IMR-90 (cell line): Measurements from ENCODE around the gene PCDHGA5. TPM values are rescaled to one million over a fixed set of nuclear protein-coding genes. Genes with fewer than 3 reads are reported as not detected.

Experiments used
- ATAC-seq: fragments of 200-7000 bp; cut with Tn5 transposase; 2 replicates; pipeline ENCODE4 v1.9.1; 2020; ENCODE audit warnings: low read depth, mild to moderate bottlenecking, moderate library complexity
- BruUV-seq: library from RNA; stranded (reverse); fragments of 400-500 nt; replicated peaks from 2 replicates; lab custom pipeline; 2021; lab: Mats Ljungman, UMichigan
- CTCF ChIA-PET: fragments of 300-600 bp; formaldehyde crosslinking; extraction: SDS; loops from one replicate; lab custom pipeline; 2021; ENCODE audit warnings: antibody characterized with exemption; lab: Yijun Ruan, JAX
- POLR2A ChIA-PET: fragments of 300-600 bp; sonication (Branson Sonifier 250); formaldehyde crosslinking; loops from one replicate; lab custom pipeline; 2022; ENCODE audit warnings: antibody characterized with exemption; ENCODE audit not compliant: unreplicated experiment; lab: Charles Lee
- DNase-seq: peaks from one replicate; pipeline ENCODE4 v3.0.0; 2013
- H2AFZ ChIP-seq: replicated peaks from 2 replicates; pipeline ENCODE3; 2013; ENCODE audit warnings: low read length, mild to moderate bottlenecking; ENCODE audit not compliant: poor library complexity
- H2AK5ac ChIP-seq: 2 replicates; pipeline ENCODE4 v1.6.1; 2013; ENCODE audit warnings: low read depth, low read length, inconsistent platforms
- H2AK9ac ChIP-seq: replicated peaks from 2 replicates; pipeline ENCODE3; 2013; ENCODE audit warnings: mild to moderate bottlenecking, low read depth, low read length, moderate library complexity; ENCODE audit not compliant: poor library complexity
- H2BK120ac ChIP-seq: 2 replicates; pipeline ENCODE4 v1.6.1; 2013; ENCODE audit warnings: low read depth, low read length, inconsistent platforms
- H2BK15ac ChIP-seq: 3 replicates; pipeline ENCODE4 v1.6.1; 2013; ENCODE audit warnings: low read depth, low read length, inconsistent platforms
- H2BK20ac ChIP-seq: 2 replicates; pipeline ENCODE4 v1.6.1; 2013; ENCODE audit warnings: low read depth, mild to moderate bottlenecking, inconsistent platforms, low read length, moderate library complexity
- H2BK5ac ChIP-seq: 2 replicates; pipeline ENCODE4 v1.6.1; 2013; ENCODE audit warnings: mild to moderate bottlenecking, low read depth, low read length, inconsistent platforms; ENCODE audit not compliant: poor library complexity, severe bottlenecking
- H3K14ac ChIP-seq: replicated peaks from 2 replicates; pipeline ENCODE4 v1.6.1; 2013; ENCODE audit warnings: low read depth, low read length, inconsistent platforms
- H3K18ac ChIP-seq: 2 replicates; pipeline ENCODE4 v1.6.1; 2013; ENCODE audit warnings: low read depth, low read length, control low read depth
- H3K23ac ChIP-seq: 2 replicates; pipeline ENCODE4 v1.6.1; 2013; ENCODE audit warnings: low read depth, low read length, inconsistent platforms
- H3K27ac ChIP-seq: 2 replicates; pipeline ENCODE4 v1.5.1; 2013; ENCODE audit warnings: mild to moderate bottlenecking, control low read depth, low read length; ENCODE audit not compliant: insufficient read depth
- H3K27me3 ChIP-seq: 2 replicates; pipeline ENCODE4 v1.6.1; 2013; ENCODE audit warnings: low read length; ENCODE audit not compliant: control insufficient read depth, insufficient read depth
- H3K36me3 ChIP-seq: 2 replicates; pipeline ENCODE4 v1.6.1; 2013; ENCODE audit warnings: low read length, mixed read lengths; ENCODE audit not compliant: control insufficient read depth, insufficient read depth
- H3K4ac ChIP-seq: 2 replicates; pipeline ENCODE4 v1.6.1; 2013; ENCODE audit warnings: low read depth, low read length, inconsistent platforms
- H3K4me1 ChIP-seq: 2 replicates; pipeline ENCODE4 v1.6.1; 2013; ENCODE audit warnings: low read length, mixed read lengths; ENCODE audit not compliant: control insufficient read depth, insufficient read depth
- H3K4me2 ChIP-seq: 2 replicates; pipeline ENCODE4 v1.6.1; 2013; ENCODE audit warnings: low read depth, mild to moderate bottlenecking, control low read depth, low read length, moderate library complexity
- H3K4me3 ChIP-seq: 2 replicates; pipeline ENCODE4 v1.5.1; 2013; ENCODE audit warnings: low read depth, mild to moderate bottlenecking, control low read depth, low read length, moderate library complexity; ENCODE audit not compliant: insufficient read depth
- H3K56ac ChIP-seq: 2 replicates; pipeline ENCODE4 v1.6.1; 2013; ENCODE audit warnings: low read length, inconsistent platforms; ENCODE audit not compliant: insufficient read depth; ENCODE audit errors: extremely low read depth
- H3K79me1 ChIP-seq, 2 experiments: 2 replicates each; pipeline ENCODE4 v1.6.1; 2013; ENCODE audit warnings: low read length in 2 of 2, inconsistent platforms in 1 of 2, low read depth in 1 of 2
- H3K9ac ChIP-seq: 2 replicates; pipeline ENCODE4 v1.6.1; 2013; ENCODE audit warnings: low read depth, low read length, control low read depth
- H3K9me1 ChIP-seq: 2 replicates; pipeline ENCODE4 v1.6.1; 2013; ENCODE audit warnings: low read length, inconsistent platforms; ENCODE audit not compliant: insufficient read depth
- H3K9me3 ChIP-seq: 2 replicates; pipeline ENCODE4 v1.6.1; 2013; ENCODE audit warnings: low read length; ENCODE audit not compliant: control insufficient read depth, insufficient read depth
- H4K20me1 ChIP-seq: 2 replicates; pipeline ENCODE4 v1.6.1; 2013; ENCODE audit warnings: low read length, inconsistent platforms; ENCODE audit not compliant: insufficient read depth
- H4K5ac ChIP-seq: 2 replicates; pipeline ENCODE4 v1.6.1; 2013; ENCODE audit warnings: mild to moderate bottlenecking, low read depth, low read length, control low read depth
- H4K8ac ChIP-seq, 2 experiments: 2 replicates each; pipeline ENCODE4 v1.6.1; 2013; ENCODE audit warnings: low read depth in 2 of 2, low read length in 2 of 2, control low read depth in 1 of 2, inconsistent platforms in 1 of 2
- H4K91ac ChIP-seq: 2 replicates; pipeline ENCODE4 v1.6.1; 2013; ENCODE audit warnings: low read depth, low read length, inconsistent platforms; ENCODE audit not compliant: insufficient read depth
- BHLHE40 ChIP-seq: fragments of 150-350 bp; IDR thresholded peaks from 2 replicates; pipeline ENCODE4 v1.6.1; 2016; ENCODE audit warnings: mild to moderate bottlenecking, low read depth, low read length
- CHD1 ChIP-seq: IDR thresholded peaks from 2 replicates; pipeline ENCODE4 v1.6.1; 2012; ENCODE audit warnings: low read depth, low read length, improper control_type of control experiment
- FOS ChIP-seq: fragments of 150-350 bp; IDR thresholded peaks from 2 replicates; pipeline ENCODE4 v1.6.1; 2016; ENCODE audit warnings: low read depth, low read length
- MAFK ChIP-seq: IDR thresholded peaks from 2 replicates; pipeline ENCODE4 v1.6.1; 2012; ENCODE audit warnings: low read depth, low read length, improper control_type of control experiment
- MAZ ChIP-seq: IDR thresholded peaks from 2 replicates; pipeline ENCODE4 v1.6.1; 2012; ENCODE audit warnings: low read depth, mild to moderate bottlenecking, low read length, improper control_type of control experiment, moderate library complexity, borderline replicate concordance
- MXI1 ChIP-seq: IDR thresholded peaks from 2 replicates; pipeline ENCODE4 v1.6.1; 2012; ENCODE audit warnings: low read depth, mild to moderate bottlenecking, low read length, moderate library complexity, borderline replicate concordance
- NFE2L2 ChIP-seq: fragments of 150-350 bp; IDR thresholded peaks from 2 replicates; pipeline ENCODE4 v1.6.1; 2016; ENCODE audit warnings: low read depth, mild to moderate bottlenecking, low read length
- POLR2A ChIP-seq: IDR thresholded peaks from 2 replicates; pipeline ENCODE4 v1.6.1; 2012; ENCODE audit warnings: mild to moderate bottlenecking, low read depth, low read length
- RAD21 ChIP-seq: IDR thresholded peaks from 2 replicates; pipeline ENCODE4 v1.6.1; 2012; ENCODE audit warnings: low read length, improper control_type of control experiment
- RCOR1 ChIP-seq: IDR thresholded peaks from 2 replicates; pipeline ENCODE4 v1.6.1; 2012; ENCODE audit warnings: mild to moderate bottlenecking, low read length, improper control_type of control experiment; ENCODE audit not compliant: insufficient replicate concordance
- RFX5 ChIP-seq: IDR thresholded peaks from 2 replicates; pipeline ENCODE4 v1.8.0; 2012; ENCODE audit warnings: low read depth, mild to moderate bottlenecking, low read length, moderate library complexity
- SMC3 ChIP-seq: fragments of 150-350 bp; IDR thresholded peaks from 2 replicates; pipeline ENCODE4 v1.6.1; 2016; ENCODE audit warnings: low read depth, mild to moderate bottlenecking, antibody characterized with exemption, low read length, moderate library complexity
- WGBS, 2 experiments: methylation state at CpG; one replicate each; pipeline versions ENCODE4 v1.1.5 to v1.1.7; 2013; ENCODE audit warnings: missing lambda C conversion rate in 2 of 2; ENCODE audit not compliant: insufficient read length in 1 of 2; ENCODE audit errors: extremely low coverage in 2 of 2; 5-methylcytosine and 5-hydroxymethylcytosine counted together
- dilution Hi-C: fragments of 300-500 bp; cut with HindIII; formaldehyde crosslinking; loops from one replicate; pipeline ENCODE4 v1.14.3; 2018; ENCODE audit warnings: low sequenced_read_pairs; ENCODE audit not compliant: unreplicated experiment
- in situ Hi-C: fragments of 300-500 bp; cut with MboI; formaldehyde crosslinking; loops from 3 replicates; pipeline ENCODE4 v1.14.3; 2019; ENCODE audit warnings: low sequenced_read_pairs, inconsistent platforms, mixed read lengths
- intact Hi-C: fragments of 100-400 bp; cut with micrococcal nuclease; formaldehyde crosslinking; loops from 2 replicates; pipeline ENCODE4 v1.10.0; 2022
- polyA plus RNA-seq, 3 experiments: library from polyadenylated mRNA; depleted of rRNA; stranded (reverse); fragments of >200 nt; gene quantifications; 2 replicates each; pipeline ENCODE4 v1.2.3, GENCODE V29; 2012; ENCODE audit warnings: low replicate concordance in 1 of 3
- total RNA-seq: library from RNA; depleted of rRNA; stranded (reverse); fragments of >200 nt; gene quantifications from 2 replicates; pipeline ENCODE4 v1.2.3, GENCODE V29; 2012
- TF ChIP-seq, protein P1 (sequence below): fragments of 150-350 bp; IDR thresholded peaks from 2 replicates; pipeline ENCODE4 v1.6.1; 2016; ENCODE audit warnings: low read depth, mild to moderate bottlenecking, low read length, moderate library complexity, borderline replicate concordance
- TF ChIP-seq, protein P2 (sequence below): conservative IDR thresholded peaks from 2 replicates; pipeline ENCODE4 v1.5.1; 2012; ENCODE audit warnings: mild to moderate bottlenecking, low read depth, low read length, improper control_type of control experiment
- TF ChIP-seq, protein P3 (sequence below): fragments of 150-350 bp; IDR thresholded peaks from 2 replicates; pipeline ENCODE4 v1.6.1; 2017; ENCODE audit warnings: mild to moderate bottlenecking, antibody characterized with exemption, low read length, low read depth

PCDHGA5 gene
- total and polyA plus RNA-seq, 2 of the 4 experiments (the other 2 are of a cell fraction) = 1.3 to 2.0 TPM

DNA sequence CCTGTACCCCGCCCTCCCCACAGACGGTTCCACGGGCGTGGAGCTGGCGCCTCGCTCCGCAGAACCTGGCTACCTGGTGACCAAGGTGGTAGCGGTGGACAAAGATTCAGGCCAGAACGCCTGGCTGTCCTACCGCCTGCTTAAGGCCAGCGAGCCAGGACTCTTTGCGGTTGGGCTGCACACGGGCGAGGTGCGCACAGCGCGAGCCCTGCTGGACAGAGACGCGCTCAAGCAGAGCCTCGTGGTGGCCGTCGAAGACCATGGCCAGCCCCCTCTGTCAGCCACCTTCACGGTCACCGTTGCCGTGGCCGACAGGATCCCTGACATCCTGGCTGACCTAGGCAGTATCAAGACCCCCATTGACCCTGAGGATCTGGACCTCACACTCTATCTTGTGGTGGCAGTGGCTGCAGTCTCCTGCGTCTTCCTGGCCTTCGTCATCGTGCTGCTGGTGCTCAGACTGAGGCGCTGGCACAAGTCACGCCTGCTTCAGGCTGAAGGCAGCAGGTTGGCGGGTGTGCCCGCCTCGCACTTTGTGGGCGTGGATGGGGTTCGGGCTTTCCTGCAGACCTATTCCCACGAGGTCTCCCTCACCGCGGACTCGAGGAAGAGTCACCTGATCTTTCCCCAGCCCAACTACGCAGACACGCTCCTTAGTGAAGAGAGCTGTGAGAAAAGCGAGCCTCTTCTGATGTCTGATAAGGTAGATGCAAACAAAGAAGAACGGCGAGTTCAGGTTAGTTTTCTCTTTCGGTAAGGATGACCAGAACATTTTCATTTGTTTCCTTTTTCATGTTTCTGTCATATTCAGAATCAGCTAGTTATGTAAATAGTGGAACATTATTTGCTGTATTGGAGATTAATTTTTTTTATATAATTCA is 2.3 kb downstream of the PCDHGA5 start:
- Histone ChIP-seq H3K27ac (no peak overlapping the region), H2BK5ac (no peak overlapping the region), H3K18ac (no peak overlapping the region), H2BK120ac (no peak overlapping the region), H3K9me3 (peaks cover 51% of the 10 kb centered on the region), H3K36me3 (peaks cover 20% of the 10 kb centered on the region), H3K9ac (no peak overlapping the region), H4K8ac (no peak overlapping the region), H3K4me1 (peaks cover 2% of the 10 kb centered on the region; the same call in 1 of the 2 replicates), H3K56ac (no peak overlapping the region), H4K20me1 (no peaks in the 10 kb centered on the region), H3K9me1 (no peaks in the 10 kb centered on the region), H2AK5ac (no peak overlapping the region), H2BK15ac (no peak overlapping the region), H3K14ac (no peak overlapping the region), H3K79me1 (peaks cover 0 to 3% of the 10 kb centered on the region in 2 experiments; a peak in 1 of 4 replicates), H3K4ac (no peak overlapping the region), H4K91ac (no peak overlapping the region), H2BK20ac (no peak overlapping the region), H4K5ac (no peak overlapping the region), H3K27me3 (peaks cover 2% of the 10 kb centered on the region; the same call in 1 of the 2 replicates), H3K23ac (no peak overlapping the region), H3K4me2 (no peak overlapping the region), H2AK9ac (no peak overlapping the region), H3K4me3 (no peak overlapping the region), H2AFZ (no peak overlapping the region)
- dilution Hi-C loops = no loop called here
- in situ Hi-C loops = no loop called here
- 24% methylated on average over 10 of the region's 46 CpGs; no CpG with 5 or more reads in 1 of the 2 experiments for WGBS, 2 experiments
- ChIA-PET POLR2A (no interaction called here), CTCF (no interaction called here)
- ATAC-seq = no peak
- intact Hi-C loops = no loop called here
- no TSS peak for BruUV-seq
- no peak for DNase-seq
- TF ChIP-seq, protein P1, sequence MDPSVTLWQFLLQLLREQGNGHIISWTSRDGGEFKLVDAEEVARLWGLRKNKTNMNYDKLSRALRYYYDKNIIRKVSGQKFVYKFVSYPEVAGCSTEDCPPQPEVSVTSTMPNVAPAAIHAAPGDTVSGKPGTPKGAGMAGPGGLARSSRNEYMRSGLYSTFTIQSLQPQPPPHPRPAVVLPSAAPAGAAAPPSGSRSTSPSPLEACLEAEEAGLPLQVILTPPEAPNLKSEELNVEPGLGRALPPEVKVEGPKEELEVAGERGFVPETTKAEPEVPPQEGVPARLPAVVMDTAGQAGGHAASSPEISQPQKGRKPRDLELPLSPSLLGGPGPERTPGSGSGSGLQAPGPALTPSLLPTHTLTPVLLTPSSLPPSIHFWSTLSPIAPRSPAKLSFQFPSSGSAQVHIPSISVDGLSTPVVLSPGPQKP = no peak
- no peak for TF ChIP-seq RCOR1
- no peak for TF ChIP-seq RFX5
- TF ChIP-seq, protein P2, sequence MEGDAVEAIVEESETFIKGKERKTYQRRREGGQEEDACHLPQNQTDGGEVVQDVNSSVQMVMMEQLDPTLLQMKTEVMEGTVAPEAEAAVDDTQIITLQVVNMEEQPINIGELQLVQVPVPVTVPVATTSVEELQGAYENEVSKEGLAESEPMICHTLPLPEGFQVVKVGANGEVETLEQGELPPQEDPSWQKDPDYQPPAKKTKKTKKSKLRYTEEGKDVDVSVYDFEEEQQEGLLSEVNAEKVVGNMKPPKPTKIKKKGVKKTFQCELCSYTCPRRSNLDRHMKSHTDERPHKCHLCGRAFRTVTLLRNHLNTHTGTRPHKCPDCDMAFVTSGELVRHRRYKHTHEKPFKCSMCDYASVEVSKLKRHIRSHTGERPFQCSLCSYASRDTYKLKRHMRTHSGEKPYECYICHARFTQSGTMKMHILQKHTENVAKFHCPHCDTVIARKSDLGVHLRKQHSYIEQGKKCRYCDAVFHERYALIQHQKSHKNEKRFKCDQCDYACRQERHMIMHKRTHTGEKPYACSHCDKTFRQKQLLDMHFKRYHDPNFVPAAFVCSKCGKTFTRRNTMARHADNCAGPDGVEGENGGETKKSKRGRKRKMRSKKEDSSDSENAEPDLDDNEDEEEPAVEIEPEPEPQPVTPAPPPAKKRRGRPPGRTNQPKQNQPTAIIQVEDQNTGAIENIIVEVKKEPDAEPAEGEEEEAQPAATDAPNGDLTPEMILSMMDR = no peak
- TF ChIP-seq SMC3 = no peak
- TF ChIP-seq MAFK = no peak
- TF ChIP-seq POLR2A = no peak
- no peak for TF ChIP-seq BHLHE40
- TF ChIP-seq, protein P3, sequence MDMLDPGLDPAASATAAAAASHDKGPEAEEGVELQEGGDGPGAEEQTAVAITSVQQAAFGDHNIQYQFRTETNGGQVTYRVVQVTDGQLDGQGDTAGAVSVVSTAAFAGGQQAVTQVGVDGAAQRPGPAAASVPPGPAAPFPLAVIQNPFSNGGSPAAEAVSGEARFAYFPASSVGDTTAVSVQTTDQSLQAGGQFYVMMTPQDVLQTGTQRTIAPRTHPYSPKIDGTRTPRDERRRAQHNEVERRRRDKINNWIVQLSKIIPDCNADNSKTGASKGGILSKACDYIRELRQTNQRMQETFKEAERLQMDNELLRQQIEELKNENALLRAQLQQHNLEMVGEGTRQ = no peak
- no peak for TF ChIP-seq MXI1
- no peak for TF ChIP-seq NFE2L2
- no peak for TF ChIP-seq MAZ
- no peak for TF ChIP-seq FOS
- TF ChIP-seq CHD1 = no peak
- no peak for TF ChIP-seq RAD21
